Lower leg skin (tissue), 3 donors: ENCODE results near the gene DNAH10.
"Not testable (repeated sequence)": the region's sequence is repeated elsewhere in the genome, so short reads cannot be mapped to it uniquely, and the experiment has no call there.

Experiments used
- POLR2A ChIP-seq, 2 donors: fragments of 450-650 bp; IDR thresholded peaks; one replicate each; pipeline ENCODE4 v1.6.1; 2016 to 2017; ENCODE audit warnings: antibody characterized with exemption in 2 of 2, mild to moderate bottlenecking in 1 of 2, moderate library complexity in 1 of 2
- TF ChIP-seq, protein P1 (sequence below), 3 donors: fragments of 450-650 bp; IDR thresholded peaks; one replicate each; pipeline ENCODE4 v1.5.1; 2016; ENCODE audit warnings: antibody characterized with exemption in 3 of 3, mild to moderate bottlenecking in 3 of 3, moderate library complexity in 2 of 3

DNA sequence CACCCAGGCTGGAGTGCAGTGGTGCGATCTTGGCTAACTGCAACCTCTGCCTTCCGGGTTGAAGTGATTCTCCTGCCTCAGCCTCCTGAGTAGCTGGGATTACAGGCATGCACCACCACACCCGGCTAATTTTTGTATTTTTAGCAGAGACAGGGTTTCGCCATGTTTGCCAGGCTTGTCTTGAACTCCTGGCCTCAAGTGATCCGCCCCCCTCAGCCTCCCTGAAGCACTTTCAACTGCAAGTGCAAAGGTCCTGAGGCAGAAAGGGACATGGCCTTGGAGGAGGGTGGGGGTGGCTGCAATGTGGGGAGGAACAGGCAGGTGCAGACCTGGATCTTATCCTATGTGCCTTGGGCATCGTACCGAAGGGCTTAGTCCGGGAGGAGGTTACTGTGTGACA, 27.3 kb downstream of the DNAH10 start:
- TF ChIP-seq POLR2A (IDR thresholded peaks at IDR 0.05), result not testable (repeated sequence)
- TF ChIP-seq, protein P1, sequence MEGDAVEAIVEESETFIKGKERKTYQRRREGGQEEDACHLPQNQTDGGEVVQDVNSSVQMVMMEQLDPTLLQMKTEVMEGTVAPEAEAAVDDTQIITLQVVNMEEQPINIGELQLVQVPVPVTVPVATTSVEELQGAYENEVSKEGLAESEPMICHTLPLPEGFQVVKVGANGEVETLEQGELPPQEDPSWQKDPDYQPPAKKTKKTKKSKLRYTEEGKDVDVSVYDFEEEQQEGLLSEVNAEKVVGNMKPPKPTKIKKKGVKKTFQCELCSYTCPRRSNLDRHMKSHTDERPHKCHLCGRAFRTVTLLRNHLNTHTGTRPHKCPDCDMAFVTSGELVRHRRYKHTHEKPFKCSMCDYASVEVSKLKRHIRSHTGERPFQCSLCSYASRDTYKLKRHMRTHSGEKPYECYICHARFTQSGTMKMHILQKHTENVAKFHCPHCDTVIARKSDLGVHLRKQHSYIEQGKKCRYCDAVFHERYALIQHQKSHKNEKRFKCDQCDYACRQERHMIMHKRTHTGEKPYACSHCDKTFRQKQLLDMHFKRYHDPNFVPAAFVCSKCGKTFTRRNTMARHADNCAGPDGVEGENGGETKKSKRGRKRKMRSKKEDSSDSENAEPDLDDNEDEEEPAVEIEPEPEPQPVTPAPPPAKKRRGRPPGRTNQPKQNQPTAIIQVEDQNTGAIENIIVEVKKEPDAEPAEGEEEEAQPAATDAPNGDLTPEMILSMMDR (IDR thresholded peaks at IDR 0.05), result not testable (repeated sequence)
